Stomach smooth muscle (tissue), 2 donors: ENCODE measurements around the gene LOC101059915.

Experiments used
- H3K27ac ChIP-seq: one replicate; pipeline ENCODE4 v1.7.0; 2013; ENCODE audit warnings: mild to moderate bottlenecking, low read length, inconsistent platforms
- H3K27me3 ChIP-seq, 2 donors: one replicate each; pipeline ENCODE4 v1.7.0; 2013; ENCODE audit warnings: low read length in 2 of 2; ENCODE audit not compliant: insufficient read depth in 2 of 2, control insufficient read depth in 1 of 2
- H3K36me3 ChIP-seq, 2 donors: one replicate each; pipeline ENCODE4 v1.7.0; 2013; ENCODE audit warnings: low read length in 2 of 2; ENCODE audit not compliant: control insufficient read depth in 2 of 2, insufficient read depth in 2 of 2
- H3K4me1 ChIP-seq: one replicate; pipeline ENCODE4 v1.7.0; 2013; ENCODE audit warnings: low read length; ENCODE audit not compliant: control insufficient read depth, insufficient read depth
- H3K4me3 ChIP-seq, 2 donors: one replicate each; pipeline ENCODE4 v1.7.0; 2013; ENCODE audit warnings: low read length in 2 of 2
- H3K9ac ChIP-seq, 2 donors: one replicate each; pipeline ENCODE4 v1.7.0; 2013; ENCODE audit warnings: low read length in 2 of 2, mild to moderate bottlenecking in 1 of 2
- H3K9me3 ChIP-seq, 2 donors: one replicate each; pipeline ENCODE4 v1.7.0; 2013; ENCODE audit warnings: low read length in 2 of 2; ENCODE audit not compliant: control insufficient read depth in 2 of 2
- donor health status: healthy.
- donor health status: Pancreatic carcinoma.

The LOC101059915 gene

GRCh38 chrX:71625471-71625870 lies 41.9 kb upstream of the LOC101059915 start:
- Histone ChIP-seq H3K36me3 (no peaks in the 10 kb centered on the region), H3K27ac (no peak overlapping the region), H3K4me1 (peaks cover 17% of the 10 kb centered on the region), H3K27me3 (peaks cover 0 to 14% of the 10 kb centered on the region in 2 donors), H3K9ac (no peak overlapping the region), H3K4me3 (no peak overlapping the region), H3K9me3 (no peaks in the 10 kb centered on the region)

- Histone ChIP-seq H3K27me3 (peaks cover 0 to 14% of the 10 kb centered on the region in 2 donors), H3K36me3 (no peaks in the 10 kb centered on the region), H3K4me1 (peaks cover 16% of the 10 kb centered on the region), H3K27ac (no peak overlapping the region), H3K9me3 (no peaks in the 10 kb centered on the region), H3K9ac (no peak overlapping the region), H3K4me3 (no peak overlapping the region)
These were observed 40.8 kb upstream of the LOC101059915 start for GRCh38 chrX:71626576-71626975.

GRCh38 chrX:71627588-71628404 lies 39.5 kb upstream of the LOC101059915 start:
- peaks cover 5% of the 10 kb centered on the region for H3K4me1 ChIP-seq
- H3K4me3 ChIP-seq = no peak overlapping the region
- H3K36me3 ChIP-seq = no peaks in the 10 kb centered on the region
- H3K9me3 ChIP-seq = no peaks in the 10 kb centered on the region
- no peak overlapping the region for H3K27ac ChIP-seq
- peaks cover 0 to 11% of the 10 kb centered on the region in 2 donors for H3K27me3 ChIP-seq
- no peak overlapping the region for H3K9ac ChIP-seq

DNA sequence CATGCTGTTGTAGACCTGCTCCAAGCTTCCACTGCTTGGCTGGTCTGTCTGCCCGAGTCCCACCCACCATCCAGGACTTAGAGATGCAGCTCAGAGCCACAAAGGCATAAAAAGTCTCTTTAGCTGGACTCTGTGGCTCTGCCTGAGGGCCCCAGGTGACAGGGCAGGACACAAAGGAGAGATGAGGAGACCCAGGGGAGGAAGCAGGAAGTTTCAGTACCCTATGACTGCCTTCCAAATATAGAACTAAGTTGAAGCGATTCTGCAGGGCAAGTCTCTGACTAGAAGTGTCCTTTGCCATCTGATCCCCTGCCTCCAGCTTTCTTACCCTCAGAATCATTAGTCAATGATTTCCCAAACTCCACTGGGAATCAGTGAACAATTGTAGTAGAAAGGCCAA lies 37.9 kb upstream of the LOC101059915 start:
- H3K27ac ChIP-seq = no peak overlapping the region
- H3K9me3 ChIP-seq = no peaks in the 10 kb centered on the region
- peaks cover 0 to 8% of the 10 kb centered on the region in 2 donors for H3K27me3 ChIP-seq
- H3K4me1 ChIP-seq = no peaks in the 10 kb centered on the region
- no peaks in the 10 kb centered on the region for H3K36me3 ChIP-seq
- no peak overlapping the region for H3K4me3 ChIP-seq
- no peak overlapping the region for H3K9ac ChIP-seq

GRCh38 chrX:71632923-71633657 lies 34.3 kb upstream of the LOC101059915 start:
- no peak overlapping the region for H3K27ac ChIP-seq
- H3K9ac ChIP-seq = no peak overlapping the region
- H3K9me3 ChIP-seq = no peaks in the 10 kb centered on the region
- H3K36me3 ChIP-seq = no peaks in the 10 kb centered on the region
- H3K4me1 ChIP-seq = peaks cover 8% of the 10 kb centered on the region
- H3K27me3 ChIP-seq = peaks cover 0 to 6% of the 10 kb centered on the region in 2 donors
- H3K4me3 ChIP-seq = no peak overlapping the region

DNA sequence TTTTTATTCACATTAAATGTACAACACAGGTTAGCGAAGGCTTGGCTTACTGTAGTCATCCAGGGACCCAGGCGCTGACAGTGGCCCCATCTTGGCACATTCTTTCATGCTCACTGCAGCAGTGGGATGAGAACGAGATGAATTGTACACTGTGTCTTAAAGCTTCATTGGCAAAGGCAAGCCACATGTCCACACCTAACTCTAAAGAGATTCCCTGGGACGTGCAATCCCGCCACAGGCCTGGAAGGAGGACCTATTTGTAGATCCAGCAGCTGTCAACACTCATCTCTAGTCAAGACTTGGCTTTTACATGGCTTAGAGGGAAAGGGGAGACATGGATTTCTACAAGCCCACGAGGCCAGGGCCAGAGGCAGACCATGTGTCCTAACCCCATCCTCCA lies 33.0 kb upstream of the LOC101059915 start:
- Histone ChIP-seq H3K9ac (no peak overlapping the region), H3K27me3 (peaks cover 0 to 6% of the 10 kb centered on the region in 2 donors), H3K4me1 (peaks cover 8% of the 10 kb centered on the region), H3K27ac (no peak overlapping the region), H3K36me3 (no peaks in the 10 kb centered on the region), H3K9me3 (no peaks in the 10 kb centered on the region), H3K4me3 (no peak overlapping the region)

DNA sequence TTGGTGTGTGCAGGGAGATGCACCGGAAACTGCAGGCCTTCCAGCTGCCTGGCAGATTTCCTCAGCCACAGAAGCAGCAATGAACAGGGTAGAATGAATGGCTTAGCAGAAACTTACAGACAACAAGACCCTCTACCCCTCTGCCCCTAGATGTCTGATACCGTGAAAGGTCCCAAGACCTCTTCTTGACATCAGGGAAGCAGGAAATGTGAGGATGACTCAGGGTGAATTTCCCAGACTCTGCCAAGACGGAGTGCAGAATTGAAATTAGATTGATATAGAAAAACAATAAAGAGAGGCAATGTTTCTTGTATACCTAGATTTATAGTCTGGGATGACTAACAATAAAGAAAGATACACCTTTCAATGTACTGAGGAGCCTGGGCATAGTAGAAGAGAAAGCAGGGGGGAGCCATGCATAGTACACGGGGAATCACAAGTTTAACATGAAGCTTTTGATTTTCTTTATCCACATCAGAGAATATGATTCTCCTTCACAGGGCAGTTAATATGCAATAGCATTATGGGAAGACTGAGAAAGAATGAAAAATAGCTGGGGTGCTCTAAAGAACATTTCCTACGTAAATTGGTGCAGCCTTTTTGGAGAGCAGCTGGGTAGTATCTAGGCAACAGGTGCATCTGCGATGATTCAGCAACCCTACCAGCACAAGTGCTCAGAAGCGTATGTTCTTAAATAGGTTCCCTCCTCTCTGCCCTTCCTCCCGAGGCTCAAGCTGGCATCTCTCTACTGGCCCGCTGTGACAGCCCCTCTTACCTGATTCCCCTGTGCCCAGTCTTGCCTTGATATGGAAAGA lies 30.7 kb upstream of the LOC101059915 start:
- H3K36me3 ChIP-seq = no peaks in the 10 kb centered on the region
- peaks cover 0 to 7% of the 10 kb centered on the region in 2 donors for H3K27me3 ChIP-seq
- peaks cover 8% of the 10 kb centered on the region for H3K4me1 ChIP-seq
- peak overlapping the region in 1 of 2 donors; percentile 45 for H3K9ac ChIP-seq
- H3K9me3 ChIP-seq = no peaks in the 10 kb centered on the region
- no peak overlapping the region for H3K4me3 ChIP-seq
- peak overlapping the region; percentile 53 for H3K27ac ChIP-seq

GRCh38 chrX:71637253-71637618 lies 30.1 kb upstream of the LOC101059915 start:
- H3K9me3 ChIP-seq = no peaks in the 10 kb centered on the region

DNA sequence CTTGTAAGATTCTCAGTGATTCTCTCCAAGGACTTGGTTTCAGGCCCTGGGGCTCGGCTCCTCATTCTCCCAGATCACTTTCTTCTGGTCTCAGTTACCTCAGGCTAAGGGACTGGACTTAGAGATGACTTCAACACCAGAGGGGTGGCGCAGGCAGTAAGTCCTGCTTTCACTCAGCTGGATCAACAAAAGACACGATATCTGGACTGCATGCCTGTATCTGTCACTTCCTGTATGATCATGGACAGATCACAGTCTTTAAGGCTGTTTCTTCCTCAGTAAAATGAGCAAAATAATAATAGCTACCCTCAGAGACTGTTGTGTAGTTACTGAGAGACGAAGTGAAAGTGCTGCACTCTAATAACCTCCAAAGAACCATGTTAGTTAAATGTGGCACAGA lies 29.5 kb upstream of the LOC101059915 start:
- H3K9me3 ChIP-seq = no peaks in the 10 kb centered on the region
- peaks cover 8% of the 10 kb centered on the region for H3K4me1 ChIP-seq
- peak overlapping the region in 1 of 2 donors; percentile 22 for H3K4me3 ChIP-seq
- H3K27me3 ChIP-seq = peaks cover 0 to 7% of the 10 kb centered on the region in 2 donors
- H3K9ac ChIP-seq = peak overlapping the region in 1 of 2 donors; percentile 47
- H3K27ac ChIP-seq = peak overlapping the region; percentile 53
- no peaks in the 10 kb centered on the region for H3K36me3 ChIP-seq

More at GRCh38 chrX:71637253-71637618, 30.1 kb upstream of the LOC101059915 start:
- no peaks in the 10 kb centered on the region for H3K36me3 ChIP-seq
- no peak overlapping the region for H3K4me3 ChIP-seq
- peaks cover 0 to 7% of the 10 kb centered on the region in 2 donors for H3K27me3 ChIP-seq
- H3K4me1 ChIP-seq = peaks cover 8% of the 10 kb centered on the region
- no peak overlapping the region for H3K9ac ChIP-seq
- peak overlapping the region; percentile 53 for H3K27ac ChIP-seq

GRCh38 chrX:71638409-71638808 lies 28.9 kb upstream of the LOC101059915 start:
- H3K27ac ChIP-seq = peak overlapping the region; percentile 53
- H3K4me3 ChIP-seq = no peak overlapping the region
- no peak overlapping the region for H3K9ac ChIP-seq
- H3K36me3 ChIP-seq = no peaks in the 10 kb centered on the region
- peaks cover 0 to 7% of the 10 kb centered on the region in 2 donors for H3K27me3 ChIP-seq
- peaks cover 8% of the 10 kb centered on the region for H3K4me1 ChIP-seq
- no peaks in the 10 kb centered on the region for H3K9me3 ChIP-seq
